ENCODE results near the gene MYH6. TPM values are rescaled to one million over a fixed set of nuclear protein-coding genes. Genes with fewer than 3 reads are reported as not detected.

The MYH6 gene
- total RNA-seq, 1 donor from 2014 or later, result not detected

DNA sequence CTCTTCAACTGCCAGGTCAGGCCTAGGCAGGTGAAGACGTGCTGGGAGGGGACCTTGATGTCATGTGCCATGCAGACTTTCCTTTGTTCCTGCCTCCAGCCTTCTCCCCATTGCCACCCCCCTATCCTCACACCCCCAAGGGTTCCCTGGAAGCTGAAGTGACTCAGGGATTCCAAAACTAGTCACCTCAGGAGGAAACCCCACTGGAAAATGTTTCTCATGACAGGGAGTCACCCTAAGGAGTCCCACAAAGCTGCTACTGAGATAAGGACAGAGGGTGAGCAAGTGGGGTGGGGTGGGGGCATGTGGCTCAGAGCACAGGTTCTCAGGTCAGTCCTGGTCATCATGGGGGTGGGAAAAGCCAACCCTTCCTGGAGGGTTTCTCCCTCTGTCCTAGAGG lies 37.9 kb downstream of the MYH6 start:
- Mint-ChIP-seq H3K36me3 (ENCODE audit: low read depth) (no peaks in the 10 kb centered on the region), H3K4me1 (ENCODE audit: low read depth) (peaks cover 7% of the 10 kb centered on the region), H3K27me3 (ENCODE audit: low read depth) (peaks cover 9% of the 10 kb centered on the region), H3K9me3 (ENCODE audit: low read depth) (no peaks in the 10 kb centered on the region), H3K27ac (ENCODE audit: unreplicated experiment) (no peak overlapping the region), H3K4me3 (ENCODE audit: unreplicated experiment) (no peak overlapping the region)
- DNase-seq (ENCODE audit: low spot score), result no peak
- TF ChIP-seq, protein P1, sequence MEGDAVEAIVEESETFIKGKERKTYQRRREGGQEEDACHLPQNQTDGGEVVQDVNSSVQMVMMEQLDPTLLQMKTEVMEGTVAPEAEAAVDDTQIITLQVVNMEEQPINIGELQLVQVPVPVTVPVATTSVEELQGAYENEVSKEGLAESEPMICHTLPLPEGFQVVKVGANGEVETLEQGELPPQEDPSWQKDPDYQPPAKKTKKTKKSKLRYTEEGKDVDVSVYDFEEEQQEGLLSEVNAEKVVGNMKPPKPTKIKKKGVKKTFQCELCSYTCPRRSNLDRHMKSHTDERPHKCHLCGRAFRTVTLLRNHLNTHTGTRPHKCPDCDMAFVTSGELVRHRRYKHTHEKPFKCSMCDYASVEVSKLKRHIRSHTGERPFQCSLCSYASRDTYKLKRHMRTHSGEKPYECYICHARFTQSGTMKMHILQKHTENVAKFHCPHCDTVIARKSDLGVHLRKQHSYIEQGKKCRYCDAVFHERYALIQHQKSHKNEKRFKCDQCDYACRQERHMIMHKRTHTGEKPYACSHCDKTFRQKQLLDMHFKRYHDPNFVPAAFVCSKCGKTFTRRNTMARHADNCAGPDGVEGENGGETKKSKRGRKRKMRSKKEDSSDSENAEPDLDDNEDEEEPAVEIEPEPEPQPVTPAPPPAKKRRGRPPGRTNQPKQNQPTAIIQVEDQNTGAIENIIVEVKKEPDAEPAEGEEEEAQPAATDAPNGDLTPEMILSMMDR (IDR thresholded peaks at IDR 0.05), result no peak

DNA sequence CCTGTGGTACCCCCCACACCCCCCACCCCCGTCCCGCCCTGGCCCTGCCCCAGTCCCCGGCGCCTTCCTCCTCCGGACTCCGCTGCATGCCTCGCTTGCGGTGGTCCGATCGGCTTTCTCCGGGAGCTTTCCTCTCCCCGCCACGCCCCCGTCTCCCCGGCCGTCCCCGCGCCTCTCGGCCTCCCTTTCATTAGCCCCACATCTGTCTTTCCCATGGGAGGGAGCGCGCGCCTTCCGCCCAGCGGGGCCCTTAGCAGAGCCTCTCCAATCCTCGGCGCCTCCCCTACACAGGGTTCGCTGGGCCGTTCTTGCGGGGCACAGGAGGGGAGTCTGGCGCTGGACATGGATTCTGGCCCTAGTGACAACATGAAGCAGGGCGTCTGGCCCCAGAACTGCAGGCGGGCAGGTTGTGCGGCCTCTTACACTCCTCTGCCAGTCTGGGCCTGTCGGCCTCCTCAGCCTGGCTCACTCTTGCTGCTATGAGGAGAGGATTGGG lies 41.6 kb downstream of the MYH6 start:
- TF ChIP-seq, protein P1 (IDR thresholded peaks at IDR 0.05), result peak; percentile 17
- peak overlapping the region; percentile 67 for H3K4me3 Mint-ChIP-seq (ENCODE audit: unreplicated experiment)
- H3K27ac Mint-ChIP-seq (ENCODE audit: unreplicated experiment), result peak overlapping the region; percentile 78
- H3K9me3 Mint-ChIP-seq (ENCODE audit: low read depth), result no peaks in the 10 kb centered on the region
- no peak for DNase-seq (ENCODE audit: low spot score)
- H3K27me3 Mint-ChIP-seq (ENCODE audit: low read depth), result peaks cover 7% of the 10 kb centered on the region
- H3K36me3 Mint-ChIP-seq (ENCODE audit: low read depth), result peaks cover 1% of the 10 kb centered on the region
- H3K4me1 Mint-ChIP-seq (ENCODE audit: low read depth), result peaks cover 23% of the 10 kb centered on the region

DNA sequence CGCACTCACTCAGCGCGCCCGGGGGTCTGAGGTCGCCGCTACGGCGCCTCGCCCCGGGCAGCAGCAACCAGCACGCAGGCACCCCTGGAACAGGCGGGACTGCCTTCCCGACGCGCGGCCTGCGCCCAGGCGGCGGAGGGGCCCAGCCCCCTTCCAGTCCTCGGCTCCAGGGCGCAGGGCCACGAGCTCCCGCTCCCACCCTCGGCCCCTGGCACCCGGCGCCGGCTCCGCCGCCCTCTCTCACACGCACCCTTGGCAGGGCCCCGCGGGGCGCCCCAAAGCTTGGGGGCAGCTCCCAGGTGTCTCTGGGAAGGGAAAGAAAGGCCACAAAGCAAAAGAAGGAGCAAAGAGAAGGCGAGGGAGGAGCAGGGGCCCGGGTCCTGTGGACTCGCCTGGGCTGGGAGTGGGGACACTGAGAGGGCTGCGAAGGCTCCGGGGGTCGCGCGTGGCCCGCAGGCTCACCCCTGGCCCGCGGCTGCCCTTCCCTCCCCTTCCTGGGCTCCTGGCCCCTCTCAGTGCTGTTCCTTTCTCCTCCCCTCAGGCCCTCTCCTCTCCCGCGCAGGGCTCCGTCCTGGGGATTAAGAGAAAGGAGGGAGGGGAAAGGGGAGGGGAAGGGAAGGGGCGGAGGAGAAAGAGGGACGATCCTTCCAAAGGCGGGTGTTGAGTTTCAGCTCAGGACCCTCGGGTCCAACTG lies 42.2 kb downstream of the MYH6 start:
- Mint-ChIP-seq H3K36me3 (ENCODE audit: low read depth) (peaks cover 5% of the 10 kb centered on the region), H3K9me3 (ENCODE audit: low read depth) (no peaks in the 10 kb centered on the region), H3K4me3 (ENCODE audit: unreplicated experiment) (peak overlapping the region; percentile 67), H3K27me3 (ENCODE audit: low read depth) (peaks cover 2% of the 10 kb centered on the region), H3K27ac (ENCODE audit: unreplicated experiment) (no peak overlapping the region), H3K4me1 (ENCODE audit: low read depth) (peaks cover 28% of the 10 kb centered on the region)
- no peak for DNase-seq (ENCODE audit: low spot score)
- TF ChIP-seq, protein P1 (IDR thresholded peaks at IDR 0.05), result no peak

DNA sequence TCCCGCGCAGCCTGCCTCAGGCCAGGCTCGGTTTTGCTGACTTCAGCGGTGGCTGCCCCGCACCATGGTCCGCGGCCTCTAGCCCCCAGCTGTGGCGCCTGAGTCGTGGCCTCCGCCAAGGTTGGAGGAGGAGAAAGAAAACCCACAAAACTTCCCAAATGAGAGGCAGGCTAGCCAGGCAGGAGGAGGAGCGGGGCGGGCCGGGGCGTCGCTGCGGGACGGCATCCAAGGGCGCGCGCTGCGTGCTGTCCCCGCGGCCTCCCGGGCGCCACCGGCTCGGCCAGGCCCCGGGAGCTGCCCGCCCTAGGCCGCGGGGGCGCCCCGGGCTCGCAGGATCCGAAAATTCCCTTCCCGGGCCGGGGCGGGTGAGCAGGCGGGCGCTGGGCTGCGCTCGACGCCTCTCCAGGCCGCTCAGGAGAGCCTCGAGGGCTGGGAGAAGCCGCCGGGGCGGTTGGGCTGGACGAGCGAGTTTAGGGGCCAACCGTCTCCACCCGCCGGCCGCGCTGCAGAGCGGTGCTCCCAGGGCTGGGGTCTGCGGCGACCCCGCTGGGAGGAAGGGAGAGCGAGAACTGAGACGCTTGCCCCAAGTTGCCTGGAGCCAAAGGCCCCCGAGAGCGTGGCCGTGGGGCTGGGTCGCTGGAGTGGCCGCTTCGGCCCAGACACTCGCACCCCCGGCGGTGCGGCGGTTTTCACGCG lies 42.9 kb downstream of the MYH6 start, which contains the start of gene EFS:
Gene EFS, minus strand, starts transcription at position 137 of the 696 bp plus-strand sequence. CDS start 147 bp downstream, outside the sequence.
- Mint-ChIP-seq H3K27ac (ENCODE audit: unreplicated experiment) (peak within 1 kb of the TSS; percentile 97), H3K4me3 (ENCODE audit: unreplicated experiment) (peak within 1 kb of the TSS; percentile 93), H3K4me1 (ENCODE audit: low read depth) (peaks cover 28% of the 10 kb centered on the region), H3K36me3 (ENCODE audit: low read depth) (peaks cover 8% of the 10 kb centered on the region), H3K9me3 (ENCODE audit: low read depth) (no peaks in the 10 kb centered on the region), H3K27me3 (ENCODE audit: low read depth) (peaks cover 2% of the 10 kb centered on the region)
- DNase-seq (ENCODE audit: low spot score), result no peak
- TF ChIP-seq, protein P1 (IDR thresholded peaks at IDR 0.05), result no peak
